A549 (cell line): ENCODE results near the gene SLCO1C1.

Source experiments
- CHD4 ChIP-seq: fragments of 200-600 bp; sonication (generic); IDR thresholded peaks from 2 replicates; pipeline ENCODE4 v1.6.1; 2016; ENCODE audit warnings: antibody characterized with exemption, mild to moderate bottlenecking, borderline replicate concordance
- CTCF ChIP-seq: fragments of >200 bp; sonication (Bioruptor Twin); formaldehyde crosslinking; IDR thresholded peaks from 3 replicates; pipeline ENCODE4 v1.5.1; 2016
- ESRRA ChIP-seq: fragments of 150-350 bp; IDR thresholded peaks from 2 replicates; pipeline ENCODE4 v1.6.1; 2014; ENCODE audit warnings: mild to moderate bottlenecking, low read length, borderline replicate concordance
- HMGXB4 ChIP-seq: fragments of 250-450 bp; sonication (Bioruptor Pico); IDR thresholded peaks from 2 replicates; pipeline ENCODE4 v1.5.0; 2021; ENCODE audit warnings: mild to moderate bottlenecking, moderate library complexity, borderline replicate concordance
- MAZ ChIP-seq: fragments of 150-350 bp; IDR thresholded peaks from 2 replicates; pipeline ENCODE4 v1.6.1; 2014; ENCODE audit warnings: antibody characterized with exemption, low read depth, low read length, borderline replicate concordance
- POLR2A ChIP-seq: IDR thresholded peaks from 2 replicates; pipeline ENCODE4 v1.6.1; 2012; ENCODE audit warnings: mild to moderate bottlenecking, low read length
- RFX5 ChIP-seq: fragments of 450-650 bp; IDR thresholded peaks from 2 replicates; pipeline ENCODE4 v1.7.1; 2014; ENCODE audit warnings: antibody characterized with exemption, mild to moderate bottlenecking, moderate library complexity
- RNF2 ChIP-seq: fragments of 200-600 bp; sonication (generic); IDR thresholded peaks from 2 replicates; pipeline ENCODE4 v1.6.1; 2016; ENCODE audit warnings: low read depth, mild to moderate bottlenecking, antibody characterized with exemption, moderate library complexity, borderline replicate concordance
- SMC3 ChIP-seq: fragments of >200 bp; sonication (Bioruptor Twin); formaldehyde crosslinking; IDR thresholded peaks from 3 replicates; pipeline ENCODE4 v1.6.1; 2018; ENCODE audit warnings: inconsistent platforms

DNA sequence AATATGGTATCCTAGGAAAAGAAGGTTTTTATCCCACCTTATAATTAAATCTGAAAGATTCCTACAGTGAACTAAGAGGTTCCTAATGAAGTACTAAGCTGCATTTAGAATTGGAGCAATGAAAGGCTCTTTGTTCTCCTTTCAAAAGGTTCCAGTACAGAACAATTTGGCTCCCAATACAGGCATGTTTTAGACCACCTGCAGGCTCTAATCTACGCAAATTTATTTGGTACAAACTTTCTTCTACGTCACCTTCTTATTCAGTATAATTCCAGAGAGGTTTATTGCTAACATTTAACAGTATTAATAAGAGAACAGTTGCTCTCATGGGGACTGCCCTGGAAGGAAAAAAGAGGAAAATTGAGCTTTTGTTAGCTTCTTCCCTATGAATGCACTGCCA is 37.6 kb upstream of the SLCO1C1 start:
- TF ChIP-seq CTCF = no peak
- TF ChIP-seq RFX5 = no peak
- TF ChIP-seq MAZ = no peak
- no peak for TF ChIP-seq SMC3
- TF ChIP-seq RNF2 = no peak
- no peak for TF ChIP-seq HMGXB4 (CRISPR knock-in tag)
- TF ChIP-seq POLR2A = no peak
- TF ChIP-seq ESRRA = no peak
- TF ChIP-seq CHD4 = no peak
